ENCODE measurements around the gene UBASH3B.

DNA sequence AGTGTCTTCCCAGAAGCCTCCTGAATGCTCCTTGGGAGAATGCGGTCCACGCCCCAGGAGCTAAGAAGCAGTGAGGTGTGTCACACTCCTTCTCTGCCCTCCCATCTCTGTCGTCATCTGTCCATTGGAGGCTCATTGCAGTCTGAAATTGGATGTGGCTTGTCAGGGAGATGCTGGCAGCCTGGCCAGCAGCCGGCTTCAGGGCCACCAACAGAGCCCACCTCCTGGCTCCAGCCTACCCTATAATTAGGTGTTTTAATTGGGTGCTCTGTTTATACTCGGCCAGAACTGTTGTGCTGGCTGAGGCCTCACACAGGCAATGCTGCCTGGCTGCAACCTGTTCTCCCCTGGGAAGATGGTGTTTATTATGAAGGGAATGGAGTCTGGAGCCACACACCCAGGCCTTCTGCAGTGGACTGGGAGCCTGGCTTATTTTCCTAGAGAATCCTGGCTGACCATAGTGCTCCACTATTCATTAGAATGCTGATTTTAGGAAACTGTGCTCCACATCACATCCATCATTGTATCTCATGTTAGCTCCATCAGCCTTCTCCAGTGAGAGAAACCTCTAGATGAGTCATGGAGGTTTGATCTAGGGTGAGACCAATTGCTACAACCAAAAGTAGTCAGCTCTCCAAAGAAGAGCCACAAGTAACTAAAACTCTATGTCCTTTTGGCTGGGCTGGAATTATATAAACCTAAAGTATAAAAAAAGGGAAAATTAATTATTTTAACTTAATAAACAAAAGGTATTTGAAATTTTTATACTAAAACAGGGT, 96.0 kb downstream of the UBASH3B start:
- TF ChIP-seq, protein P1, sequence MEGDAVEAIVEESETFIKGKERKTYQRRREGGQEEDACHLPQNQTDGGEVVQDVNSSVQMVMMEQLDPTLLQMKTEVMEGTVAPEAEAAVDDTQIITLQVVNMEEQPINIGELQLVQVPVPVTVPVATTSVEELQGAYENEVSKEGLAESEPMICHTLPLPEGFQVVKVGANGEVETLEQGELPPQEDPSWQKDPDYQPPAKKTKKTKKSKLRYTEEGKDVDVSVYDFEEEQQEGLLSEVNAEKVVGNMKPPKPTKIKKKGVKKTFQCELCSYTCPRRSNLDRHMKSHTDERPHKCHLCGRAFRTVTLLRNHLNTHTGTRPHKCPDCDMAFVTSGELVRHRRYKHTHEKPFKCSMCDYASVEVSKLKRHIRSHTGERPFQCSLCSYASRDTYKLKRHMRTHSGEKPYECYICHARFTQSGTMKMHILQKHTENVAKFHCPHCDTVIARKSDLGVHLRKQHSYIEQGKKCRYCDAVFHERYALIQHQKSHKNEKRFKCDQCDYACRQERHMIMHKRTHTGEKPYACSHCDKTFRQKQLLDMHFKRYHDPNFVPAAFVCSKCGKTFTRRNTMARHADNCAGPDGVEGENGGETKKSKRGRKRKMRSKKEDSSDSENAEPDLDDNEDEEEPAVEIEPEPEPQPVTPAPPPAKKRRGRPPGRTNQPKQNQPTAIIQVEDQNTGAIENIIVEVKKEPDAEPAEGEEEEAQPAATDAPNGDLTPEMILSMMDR (IDR thresholded peaks at IDR 0.05), result no peak
- no peak for TF ChIP-seq POLR2AphosphoS5 (IDR thresholded peaks at IDR 0.05)
- no peak for TF ChIP-seq EP300 (IDR thresholded peaks at IDR 0.05)
- no peak for TF ChIP-seq POLR2A (IDR thresholded peaks at IDR 0.05)

All from gastroesophageal sphincter (tissue), 3 donors.